Right kidney (tissue), 9 donors: ENCODE results near the gene RGN.
"Not testable (repeated sequence)": the region's sequence is repeated elsewhere in the genome, so short reads cannot be mapped to it uniquely, and the experiment has no call there.

ENCODE experiments used
- DNase-seq: peaks from one replicate; pipeline ENCODE4 v3.0.0-alpha.2; 2016
- long read RNA-seq, 8 donors: transcript quantifications; one replicate each; lab custom pipeline, GENCODE V29; 2026

Gene RGN
- long read RNA-seq, donor 1, transcript RGN-202 (7 exons, 1,611 nt), result major isoform, 5 of 5 reads
- long read RNA-seq, donor 1, partial matches to known transcripts, result 0 of 5 reads
- long read RNA-seq, donor 1, other reads (novel, unspliced or antisense), result 0 of 5 reads
- long read RNA-seq, donor 2, partial matches to known transcripts, result 0 of 4 reads
- long read RNA-seq, donor 2, other reads (novel, unspliced or antisense), result 0 of 4 reads
- long read RNA-seq, donor 3, transcript RGN-202 (7 exons, 1,611 nt), result major isoform, 6 of 12 reads
- long read RNA-seq, donor 3, partial matches to known transcripts, result 6 of 12 reads
- long read RNA-seq, donor 3, other reads (novel, unspliced or antisense), result 0 of 12 reads
- long read RNA-seq, donor 4, partial matches to known transcripts, result 0 of 4 reads
- long read RNA-seq, donor 4, other reads (novel, unspliced or antisense), result 0 of 4 reads
- long read RNA-seq, donor 5, partial matches to known transcripts, result 0 of 11 reads
- long read RNA-seq, donor 5, other reads (novel, unspliced or antisense), result 9 of 11 reads
- long read RNA-seq, donor 6, transcript RGN-202 (7 exons, 1,611 nt), result major isoform, 5 of 13 reads
- long read RNA-seq, donor 6, partial matches to known transcripts, result 8 of 13 reads
- long read RNA-seq, donor 6, other reads (novel, unspliced or antisense), result 0 of 13 reads
- long read RNA-seq, donor 7, transcript RGN-202 (7 exons, 1,611 nt), result major isoform, 6 of 18 reads
- long read RNA-seq, donor 7, partial matches to known transcripts, result 12 of 18 reads
- long read RNA-seq, donor 7, other reads (novel, unspliced or antisense), result 0 of 18 reads
- long read RNA-seq, donor 8, partial matches to known transcripts, result 9 of 12 reads
- long read RNA-seq, donor 8, other reads (novel, unspliced or antisense), result 0 of 12 reads

GRCh38 chrX:47078129-47079043 lies at the start of gene RGN:
RGN (plus strand) TSS chrX:47078443; CDS start chrX:47081145, 2,702 bp downstream.
- peak; percentile 37 for DNase-seq

GRCh38 chrX:47030339-47030738 lies 47.9 kb upstream of the RGN start:
- no peak for DNase-seq

GRCh38 chrX:47047989-47048388 lies 30.3 kb upstream of the RGN start:
- DNase-seq, result no peak

- no peak for DNase-seq
These were observed 18.9 kb upstream of the RGN start for GRCh38 chrX:47059142-47059874.

GRCh38 chrX:47060708-47061107 lies 17.5 kb upstream of the RGN start:
- DNase-seq, result no peak

GRCh38 chrX:47061238-47061919 lies 16.9 kb upstream of the RGN start:
- DNase-seq, result no peak

- DNase-seq, result no peak
These were observed 15.1 kb upstream of the RGN start for GRCh38 chrX:47063179-47063578.

- DNase-seq, result no peak
These were observed 10.0 kb upstream of the RGN start for GRCh38 chrX:47068214-47068613.

- no peak for DNase-seq
These were observed 9.5 kb upstream of the RGN start for GRCh38 chrX:47068720-47069119.

GRCh38 chrX:47080215-47080914 lies 2.1 kb downstream of the RGN start:
- DNase-seq, result no peak

- no peak for DNase-seq
These were observed 2.6 kb downstream of the RGN start for GRCh38 chrX:47080915-47081236.

- DNase-seq, result no peak
These were observed 13.0 kb downstream of the RGN start for GRCh38 chrX:47091149-47091775.

- no peak for DNase-seq
These were observed 15.0 kb downstream of the RGN start for GRCh38 chrX:47093248-47093647.

- no peak for DNase-seq
These were observed 15.6 kb downstream of the RGN start for GRCh38 chrX:47093860-47094259.

GRCh38 chrX:47097018-47097417 lies 18.8 kb downstream of the RGN start:
- DNase-seq, result no peak

GRCh38 chrX:47098338-47099094 lies 20.3 kb downstream of the RGN start:
- DNase-seq, result no peak

GRCh38 chrX:47101206-47101605 lies 23.0 kb downstream of the RGN start:
- DNase-seq, result no peak

GRCh38 chrX:47110936-47111615 lies 32.8 kb downstream of the RGN start:
- DNase-seq, result not testable (repeated sequence)
